Fibroblast of gingiva (primary cell): ENCODE data around the gene DUSP19.
A peak's percentile ranks its signal among the peaks of the same experiment; 100 is the strongest.

Source experiments
- DNase-seq: peaks from one replicate; pipeline ENCODE4 v3.0.0-alpha.2; 2011; ENCODE audit warnings: low read depth

The DUSP19 gene

GRCh38 chr2:183068561-183068960 is 10.0 kb upstream of the DUSP19 start:
- DNase-seq, result no peak

GRCh38 chr2:183069174-183069573 is 9.4 kb upstream of the DUSP19 start:
- DNase-seq, result no peak

- DNase-seq, result peak; percentile 14
Measured at GRCh38 chr2:183070942-183071844, 7.4 kb upstream of the DUSP19 start.

DNA sequence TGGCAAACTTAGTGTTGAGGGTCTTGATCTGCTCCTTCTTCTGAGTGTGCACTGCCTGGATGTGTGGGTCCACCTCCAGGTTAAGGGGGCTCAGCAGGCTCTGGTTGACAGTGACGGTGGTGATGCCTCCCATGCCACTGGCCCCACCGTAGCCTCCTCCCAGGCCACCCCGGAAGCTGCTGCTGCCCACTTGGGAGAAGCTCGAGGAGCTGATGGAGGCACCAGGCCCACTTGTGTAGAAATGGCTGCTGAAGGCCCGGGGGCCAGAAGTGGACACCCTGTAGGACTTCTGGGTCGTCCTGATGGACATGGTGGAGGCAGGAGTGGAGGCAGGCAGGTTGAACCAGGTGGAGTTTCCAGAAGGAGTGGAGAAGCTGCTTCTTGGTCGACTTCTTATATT is 6.4 kb upstream of the DUSP19 start:
- no peak for DNase-seq

DNA sequence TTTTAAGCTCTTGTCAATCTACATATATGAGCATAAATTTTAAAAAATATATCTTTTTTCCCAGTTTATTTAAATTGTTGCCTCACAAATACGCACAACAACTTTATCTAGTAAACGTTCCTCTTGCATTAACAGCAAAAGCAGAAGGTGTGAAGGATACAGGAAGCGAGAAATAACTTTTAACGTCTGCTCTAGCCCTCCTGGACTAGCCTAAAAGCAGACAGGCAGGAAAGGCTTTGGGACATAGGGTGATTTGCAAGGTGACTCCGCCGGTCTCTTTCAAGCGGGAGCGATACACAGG is 434 bp upstream of the DUSP19 start:
- DNase-seq, result no peak

DNA sequence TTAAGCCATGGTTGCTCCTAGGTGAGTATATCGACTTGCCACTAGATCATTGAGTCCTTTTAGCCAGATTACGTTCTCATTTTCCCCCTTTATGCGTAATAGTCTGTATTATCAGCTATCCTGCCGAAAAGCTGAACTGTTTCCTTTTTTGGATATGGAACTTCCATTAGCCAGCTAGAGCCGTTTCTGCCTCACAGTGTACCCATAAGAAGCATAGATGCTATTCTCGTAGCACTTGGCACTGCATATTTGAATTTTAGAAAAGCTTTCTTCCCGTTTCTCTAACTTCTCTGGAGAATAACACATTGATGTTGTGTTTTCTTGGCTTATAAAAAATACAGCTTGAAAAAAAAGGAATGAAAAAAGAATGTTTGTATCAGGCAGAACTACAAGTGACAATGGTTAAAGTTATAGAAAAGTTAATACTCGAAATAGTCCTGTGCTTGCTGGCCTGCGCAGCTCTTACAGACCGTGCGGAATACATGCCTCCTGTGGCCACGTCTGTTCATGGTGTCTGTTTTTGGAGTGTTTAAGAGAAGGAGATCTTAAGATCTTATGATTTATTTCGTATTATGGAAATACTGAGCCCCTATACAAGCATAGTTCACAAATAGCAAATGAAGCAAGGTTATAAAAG is 710 bp downstream of the DUSP19 start:
- peak; percentile 24 for DNase-seq

GRCh38 chr2:183081911-183082310 is 3.4 kb downstream of the DUSP19 start:
- DNase-seq, result no peak

DNA sequence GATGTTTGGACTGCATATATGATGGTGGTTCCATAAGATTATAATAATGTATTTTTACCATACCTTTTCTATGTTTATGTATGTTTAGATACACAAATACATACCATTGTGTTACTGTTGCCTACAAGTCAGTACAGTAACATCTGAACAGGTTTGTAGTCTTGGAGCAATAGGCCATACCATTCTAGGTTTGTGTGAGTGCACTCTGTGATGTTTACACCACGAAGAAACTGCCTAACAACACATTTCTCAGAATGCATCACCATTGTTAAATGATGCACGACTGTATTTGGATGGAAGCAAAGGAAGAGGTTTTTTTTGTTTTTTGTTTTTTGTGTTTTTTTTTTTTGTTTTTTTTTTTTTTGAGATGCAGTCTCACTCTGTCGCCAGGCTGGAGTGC is 9.5 kb downstream of the DUSP19 start:
- DNase-seq, result no peak

DNA sequence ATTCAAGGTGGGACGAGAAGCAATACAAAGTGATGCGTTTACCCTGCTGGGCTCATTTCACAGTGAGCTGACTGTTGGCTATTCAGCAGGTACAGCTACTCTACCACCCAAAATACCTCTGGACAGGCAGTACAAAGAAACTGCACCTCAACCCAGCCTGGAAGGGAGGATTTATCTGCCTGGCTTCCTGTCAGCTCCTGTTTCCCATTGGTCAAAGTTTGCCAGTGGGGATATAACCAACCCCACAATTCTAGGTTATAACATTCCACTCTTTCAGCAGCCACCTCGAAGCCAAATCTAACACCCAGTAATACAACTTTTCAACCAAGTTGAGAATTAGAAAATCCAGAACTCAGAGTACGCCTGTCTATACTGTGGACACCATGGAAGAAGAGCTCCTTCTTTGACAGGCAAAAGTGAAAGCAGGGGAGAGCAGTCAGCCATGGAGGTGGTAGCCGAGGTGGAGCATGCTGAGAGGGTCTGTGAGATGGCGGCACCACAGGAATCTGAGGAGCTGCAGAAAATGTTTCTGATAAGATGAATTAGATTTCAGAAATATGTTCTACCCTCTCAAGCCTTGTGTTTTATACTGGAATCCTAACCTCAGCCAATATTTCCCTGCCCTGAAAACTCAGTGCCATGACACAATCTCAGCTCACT is 10.8 kb downstream of the DUSP19 start:
- no peak for DNase-seq

DNA sequence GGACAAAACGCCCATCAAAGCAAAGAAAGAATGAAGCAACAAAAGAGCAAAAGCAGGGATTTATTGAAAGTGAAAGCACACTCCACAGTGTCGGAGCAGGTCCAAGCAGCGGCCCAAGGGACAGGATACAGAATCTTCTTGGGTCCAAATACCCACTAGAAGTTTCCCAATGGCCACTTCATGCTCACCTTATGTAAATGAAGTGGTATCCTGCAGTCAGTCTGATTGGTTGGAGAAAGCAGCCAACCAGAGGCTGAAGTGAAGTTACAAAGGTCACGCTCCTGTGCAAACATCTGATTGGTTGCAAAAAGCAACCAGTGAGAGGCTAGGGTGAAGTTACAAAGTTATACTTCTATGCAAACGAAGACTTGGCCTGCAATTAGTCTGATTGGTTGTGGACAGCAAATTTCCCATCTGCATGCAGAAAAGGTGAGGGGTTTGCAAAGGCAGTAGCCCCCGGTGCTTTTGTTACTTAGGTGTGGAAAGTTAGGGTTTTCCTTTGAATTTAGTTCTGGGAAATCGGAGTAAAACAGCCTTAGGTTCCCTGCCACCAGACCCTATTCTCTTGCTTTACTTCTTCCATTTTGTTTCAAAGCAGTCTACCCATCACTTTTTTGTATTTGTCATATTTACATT is 12.9 kb downstream of the DUSP19 start:
- no peak for DNase-seq

DNA sequence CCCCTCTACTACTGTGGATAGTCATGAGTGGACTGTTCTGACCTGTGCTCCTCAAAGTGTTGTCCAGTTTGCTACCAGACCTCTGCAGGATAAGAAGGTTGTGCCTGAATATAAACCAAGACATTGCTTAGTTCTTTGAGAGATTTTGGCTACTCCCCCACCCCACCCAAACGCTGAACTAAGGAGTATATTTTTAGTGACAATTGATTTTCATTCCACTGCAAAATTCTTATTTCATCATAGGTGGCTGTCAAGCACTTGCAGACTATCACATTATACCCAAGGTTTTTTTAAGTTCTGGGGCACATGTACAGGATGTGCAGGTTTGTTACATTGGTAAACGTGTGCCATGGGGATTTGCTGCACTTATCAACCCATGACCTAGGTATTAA is 13.4 kb downstream of the DUSP19 start:
- no peak for DNase-seq

DNA sequence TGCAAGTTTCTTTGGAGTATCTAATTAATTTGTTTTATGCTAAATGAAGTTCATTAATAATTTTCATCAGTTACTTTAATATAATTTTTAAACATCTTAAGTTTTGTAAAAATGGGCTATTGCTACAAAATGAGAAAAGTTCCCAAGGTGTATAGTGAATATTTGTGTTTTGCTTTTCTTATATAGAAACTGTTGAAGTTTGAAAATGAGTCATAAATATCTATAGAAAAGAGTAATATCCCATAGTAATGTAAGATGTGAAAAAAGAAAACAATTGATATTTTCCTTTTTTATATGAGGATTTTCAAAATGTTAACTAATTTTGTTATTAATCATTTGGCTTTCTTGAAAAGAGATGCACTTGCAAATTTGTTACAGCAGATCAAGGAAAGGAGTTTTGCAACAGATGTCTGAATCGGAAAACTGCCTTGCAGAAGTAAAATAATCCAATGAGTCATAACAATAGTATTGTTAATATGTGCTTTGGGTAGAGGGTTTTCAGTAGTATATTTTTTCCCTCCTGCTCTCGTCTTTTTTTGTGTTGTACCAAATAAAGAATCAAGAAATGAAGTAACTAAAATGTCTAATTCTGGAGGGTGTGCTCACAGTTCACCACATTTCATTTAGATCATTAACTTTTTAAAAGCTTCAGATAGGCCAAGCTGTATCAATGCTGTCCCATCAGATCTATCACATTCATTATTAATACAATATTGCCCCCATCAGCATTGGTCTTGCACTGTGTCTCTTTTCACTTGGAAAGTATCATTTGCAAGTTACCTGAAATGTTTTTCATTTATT is 15.5 kb downstream of the DUSP19 start:
- DNase-seq, result peak; percentile 62

DNA sequence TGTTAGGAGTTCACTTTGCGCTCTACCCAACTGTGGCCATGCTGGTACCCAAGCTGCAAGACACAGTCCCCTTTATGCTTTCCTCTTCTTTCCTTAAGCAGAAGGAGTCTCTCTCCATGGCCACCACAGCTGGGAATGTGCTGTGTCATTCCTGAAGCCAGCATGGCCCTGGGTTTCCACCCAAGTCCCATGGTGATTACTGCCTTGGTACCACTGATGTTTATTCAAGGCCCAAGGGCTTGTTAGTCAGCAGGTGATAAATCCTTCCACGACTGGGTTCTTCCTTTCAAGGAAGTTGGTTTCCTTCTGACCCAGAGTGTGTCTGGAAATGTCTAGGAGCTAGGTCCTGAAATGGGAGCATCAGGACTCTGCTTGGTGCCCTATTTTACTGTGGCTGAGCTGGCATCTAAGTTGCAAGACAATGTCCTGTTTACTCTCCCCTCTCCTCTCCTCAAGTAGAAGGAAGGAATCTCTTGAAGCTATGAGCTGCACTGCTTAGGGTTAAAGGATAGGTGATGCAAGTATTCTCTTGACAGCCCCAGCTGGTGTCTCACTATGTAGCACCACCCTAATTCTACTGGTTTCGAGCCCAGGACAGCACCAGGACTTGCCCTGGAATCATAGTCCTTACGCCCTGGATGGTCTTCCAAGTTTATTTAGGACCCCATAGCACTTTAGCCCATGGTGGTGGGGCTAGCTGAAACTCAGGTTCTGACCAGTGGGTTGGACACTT is 27.0 kb downstream of the DUSP19 start:
- no peak for DNase-seq

DNA sequence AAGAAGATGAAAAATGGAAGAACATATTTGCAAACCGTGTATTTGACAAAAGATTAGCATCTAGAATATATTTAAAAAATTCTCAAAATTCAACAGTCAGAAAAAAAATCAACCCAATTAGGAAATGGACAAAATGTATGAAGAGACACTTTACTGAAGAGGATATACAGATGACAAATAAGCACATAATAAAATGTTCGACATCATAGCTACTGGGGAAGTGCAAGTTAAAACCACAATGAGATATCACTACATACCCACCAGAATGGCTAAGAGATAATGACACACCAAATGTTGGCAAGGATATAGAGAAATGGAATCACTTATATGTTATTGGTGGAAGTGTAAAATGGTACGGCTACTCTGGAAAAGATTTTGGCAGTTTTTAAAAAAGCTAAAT is 34.0 kb downstream of the DUSP19 start:
- DNase-seq, result no peak

- DNase-seq, result no peak
Measured at GRCh38 chr2:183113630-183114029, 35.1 kb downstream of the DUSP19 start.

DNA sequence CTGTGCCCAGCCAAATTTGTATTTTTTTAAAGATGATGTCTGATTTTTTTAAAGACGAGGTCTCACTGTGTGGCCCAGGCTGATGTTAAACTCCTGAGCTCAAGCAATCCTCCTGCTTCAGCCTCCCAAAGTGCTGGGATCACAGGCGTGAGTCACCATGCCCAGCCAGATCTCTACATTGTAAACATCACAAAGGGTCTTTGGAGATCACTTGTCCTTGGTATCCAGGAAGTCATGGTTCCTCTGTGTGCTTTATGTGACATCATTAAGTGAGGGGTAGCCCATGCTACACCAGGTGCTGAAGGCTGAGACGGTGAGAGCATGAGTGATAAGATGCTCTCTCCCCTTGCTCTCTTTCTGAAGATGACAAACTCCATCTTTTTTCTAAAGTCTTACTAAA is 38.7 kb downstream of the DUSP19 start:
- no peak for DNase-seq

DNA sequence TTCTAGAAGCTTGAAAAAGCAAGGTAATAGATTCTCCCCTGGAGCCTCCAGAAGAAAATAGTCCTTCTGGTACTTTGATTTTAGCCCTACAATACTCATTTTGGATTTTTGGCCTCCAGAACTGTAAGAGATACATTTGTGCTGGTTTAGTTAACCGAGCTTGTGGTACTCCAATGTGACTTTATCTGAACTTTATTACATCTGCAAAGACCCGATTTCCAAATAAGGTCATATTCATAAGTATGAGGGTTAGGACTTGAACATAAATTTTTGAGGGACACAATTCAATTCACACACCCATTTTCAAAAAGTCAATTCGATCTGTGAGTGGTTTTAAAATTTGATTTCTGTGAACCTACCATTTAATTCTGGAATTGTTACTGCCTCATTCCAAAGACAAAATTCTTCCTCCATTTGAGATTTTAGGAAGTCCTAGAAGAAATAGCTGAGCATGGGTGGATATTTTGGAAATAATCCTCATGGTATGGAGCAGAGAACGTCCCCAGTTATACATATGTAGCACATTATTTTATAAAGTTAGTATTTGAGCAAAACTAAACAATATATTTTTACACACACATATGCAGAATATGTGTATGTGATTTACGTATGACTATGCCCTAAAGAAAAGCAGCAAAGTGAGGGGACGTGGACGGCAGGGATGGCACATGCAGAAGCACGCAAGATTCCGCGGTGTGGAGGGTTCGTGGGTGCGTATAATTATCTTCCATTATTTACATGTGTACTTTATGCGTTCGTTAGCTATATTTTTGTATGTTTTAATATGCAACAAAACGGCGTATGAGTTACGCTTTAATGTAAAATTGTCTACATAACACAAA is 44.8 kb downstream of the DUSP19 start:
- DNase-seq, result no peak

DNA sequence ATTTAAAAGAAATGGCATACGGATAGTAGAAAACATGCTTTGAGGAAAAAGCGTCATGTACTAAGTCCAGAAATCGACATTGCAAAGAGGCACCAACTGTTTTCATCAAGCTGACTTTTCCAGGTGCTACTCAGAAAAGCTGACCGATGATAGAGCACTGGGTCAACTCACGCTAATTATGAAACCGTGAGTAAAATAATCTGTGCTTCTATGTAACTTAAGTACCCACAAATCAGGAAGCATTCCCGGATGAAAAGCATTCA is 45.3 kb downstream of the DUSP19 start:
- no peak for DNase-seq

- DNase-seq, result peak; percentile 81
Measured at GRCh38 chr2:183124222-183124956, 45.8 kb downstream of the DUSP19 start, which contains the start of gene NUP35. NUP35 (plus strand) TSS chr2:183124443; CDS start chr2:183124458, 15 bp downstream.

GRCh38 chr2:183124957-183125255 is 46.4 kb downstream of the DUSP19 start:
- DNase-seq, result no peak
